GM12801 (cell line): Measurements from ENCODE around the gene SPAST.

ENCODE experiments used
- CTCF ChIP-seq: IDR thresholded peaks from one replicate; pipeline ENCODE4 v1.5.1; 2011; ENCODE audit warnings: control low read depth; ENCODE audit not compliant: insufficient read length; ENCODE audit errors: extremely low read depth

Gene SPAST

GRCh38 chr2:32061973-32062861 is 1.1 kb upstream of the SPAST start:
- no peak for TF ChIP-seq CTCF

GRCh38 chr2:32064021-32064601 is 755 bp downstream of the SPAST start:
- no peak for TF ChIP-seq CTCF

- TF ChIP-seq CTCF, result no peak
Observed at GRCh38 chr2:32064713-32065112, 1.4 kb downstream of the SPAST start.

GRCh38 chr2:32067549-32067948 is 4.2 kb downstream of the SPAST start:
- no peak for TF ChIP-seq CTCF

- no peak for TF ChIP-seq CTCF
Observed at GRCh38 chr2:32074134-32074506, 10.8 kb downstream of the SPAST start.

- TF ChIP-seq CTCF, result no peak
Observed at GRCh38 chr2:32095671-32096070, 32.3 kb downstream of the SPAST start.

- TF ChIP-seq CTCF, result no peak
Observed at GRCh38 chr2:32108111-32108510, 44.8 kb downstream of the SPAST start.
